GM19468 (cell line): ENCODE data around the gene MROH7.

Experiments used
- ATAC-seq: cut with Tn5 transposase; IDR thresholded peaks from one replicate; pipeline ENCODE4 v1.9.1; 2021; ENCODE audit warnings: mild to moderate bottlenecking, moderate library complexity, moderate number of reproducible peaks; ENCODE audit not compliant: unreplicated experiment; ENCODE audit errors: extremely low read depth

The MROH7 gene

GRCh38 chr1:54686155-54686554 lies 44.6 kb downstream of the MROH7 start:
- no peak for ATAC-seq

- ATAC-seq, result no peak
Observed at GRCh38 chr1:54694771-54695170, 53.2 kb downstream of the MROH7 start.

- no peak for ATAC-seq
Observed at GRCh38 chr1:54695221-54695620, 53.6 kb downstream of the MROH7 start.

DNA sequence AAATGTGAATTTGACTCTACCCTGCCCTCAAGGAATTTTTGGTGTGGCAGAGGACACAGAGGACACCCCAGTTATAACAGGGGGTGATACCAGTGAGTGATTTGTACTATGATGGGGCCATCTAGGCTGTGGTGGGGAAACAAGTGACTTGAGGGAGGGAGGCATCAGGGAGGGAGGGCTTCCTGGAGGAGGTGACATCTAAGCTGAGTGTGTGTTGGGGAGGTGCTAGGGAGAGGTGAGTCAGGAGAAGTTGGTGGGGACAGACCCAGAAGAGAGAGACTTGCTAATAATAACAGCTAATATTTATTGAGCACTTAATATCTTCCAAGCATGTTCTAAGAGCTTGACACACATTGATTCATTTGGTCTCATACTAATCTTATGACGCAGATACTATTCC lies 54.2 kb downstream of the MROH7 start:
- no peak for ATAC-seq

GRCh38 chr1:54696262-54696661 lies 54.7 kb downstream of the MROH7 start:
- ATAC-seq, result no peak

- no peak for ATAC-seq
Observed at GRCh38 chr1:54697896-54698295, 56.3 kb downstream of the MROH7 start.

GRCh38 chr1:54698346-54698745 lies 56.8 kb downstream of the MROH7 start:
- no peak for ATAC-seq

DNA sequence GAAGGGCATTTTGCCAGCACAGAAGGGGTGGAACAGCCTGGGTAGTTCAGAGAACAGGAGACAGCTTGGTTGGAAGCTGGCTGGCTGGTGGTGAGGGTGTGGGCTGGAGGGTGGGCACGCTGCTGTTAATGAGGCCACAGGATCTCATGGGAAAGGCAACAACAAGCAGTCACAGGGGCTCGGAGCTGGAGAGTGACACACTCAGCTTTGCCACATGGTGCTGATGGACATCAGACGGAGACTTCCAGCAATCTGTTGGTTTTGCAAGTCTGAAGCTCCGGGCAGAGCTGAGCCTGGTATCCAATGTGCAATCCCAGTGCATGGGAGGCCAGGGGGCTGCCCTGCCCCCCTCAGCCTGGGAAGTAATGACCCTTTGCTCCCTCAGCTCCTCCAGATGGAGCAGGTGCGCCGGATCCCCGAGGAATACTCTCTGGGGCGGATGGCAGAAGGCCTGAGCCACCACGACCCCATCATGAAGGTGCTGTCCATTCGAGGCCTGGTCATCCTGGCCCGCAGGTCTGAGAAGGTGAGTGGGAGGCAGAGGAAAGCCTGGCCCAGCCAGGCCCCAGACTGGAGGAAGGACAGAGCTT lies 58.4 kb downstream of the MROH7 start:
- no peak for ATAC-seq

DNA sequence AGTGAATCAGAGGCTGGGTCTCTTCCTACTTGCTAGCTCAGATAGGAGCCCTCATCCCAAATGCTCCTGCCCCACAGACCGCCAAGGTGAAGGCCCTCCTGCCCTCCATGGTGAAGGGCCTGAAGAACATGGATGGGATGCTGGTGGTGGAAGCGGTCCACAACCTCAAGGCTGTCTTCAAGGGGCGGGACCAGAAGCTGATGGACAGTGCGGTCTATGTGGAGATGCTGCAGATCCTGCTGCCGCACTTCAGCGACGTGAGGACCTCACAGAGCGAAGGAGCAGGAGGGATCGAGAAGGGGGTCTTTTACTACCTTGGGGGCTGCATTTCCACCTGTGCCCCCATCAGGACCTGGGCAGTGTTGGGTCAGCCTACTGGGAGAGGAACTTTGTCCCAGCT lies 59.5 kb downstream of the MROH7 start:
- no peak for ATAC-seq

DNA sequence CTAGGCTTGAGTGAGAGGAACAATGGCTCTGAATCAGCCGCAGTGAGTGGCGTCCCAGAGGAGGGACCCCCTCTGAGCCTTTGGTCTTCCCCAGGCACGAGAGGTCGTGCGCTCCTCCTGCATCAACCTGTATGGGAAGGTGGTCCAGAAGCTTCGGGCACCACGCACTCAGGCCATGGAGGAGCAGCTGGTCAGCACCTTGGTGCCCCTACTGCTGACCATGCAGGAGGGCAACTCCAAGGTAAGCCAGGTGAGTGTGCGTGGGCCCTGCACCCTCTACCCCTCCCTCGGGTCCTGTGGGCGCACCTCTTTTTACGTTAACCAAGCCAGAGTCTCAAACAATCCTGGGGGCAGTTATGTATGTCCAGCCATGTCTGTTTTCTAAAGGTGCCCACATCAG lies 60.4 kb downstream of the MROH7 start:
- no peak for ATAC-seq

GRCh38 chr1:54703471-54703870 lies 61.9 kb downstream of the MROH7 start:
- no peak for ATAC-seq

DNA sequence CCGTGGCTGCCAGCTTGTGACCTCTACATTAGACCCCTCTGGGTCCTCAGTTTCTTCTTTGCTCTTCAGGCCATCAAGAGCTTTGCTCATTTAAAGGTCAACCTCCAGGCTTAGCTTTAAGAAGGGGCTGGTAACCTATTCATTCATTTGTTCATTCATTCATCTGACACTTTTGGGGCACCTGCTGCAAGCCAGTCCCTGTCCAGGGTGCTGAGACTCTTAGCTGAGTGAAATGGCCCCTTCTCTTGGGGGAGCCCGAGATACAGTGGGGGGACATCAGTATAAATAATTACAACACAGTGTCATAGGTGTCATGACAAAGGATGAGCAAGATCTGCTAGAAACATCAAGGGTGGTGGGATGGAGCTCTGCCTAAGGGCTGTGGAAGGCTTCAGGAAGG lies 63.6 kb downstream of the MROH7 start:
- no peak for ATAC-seq

DNA sequence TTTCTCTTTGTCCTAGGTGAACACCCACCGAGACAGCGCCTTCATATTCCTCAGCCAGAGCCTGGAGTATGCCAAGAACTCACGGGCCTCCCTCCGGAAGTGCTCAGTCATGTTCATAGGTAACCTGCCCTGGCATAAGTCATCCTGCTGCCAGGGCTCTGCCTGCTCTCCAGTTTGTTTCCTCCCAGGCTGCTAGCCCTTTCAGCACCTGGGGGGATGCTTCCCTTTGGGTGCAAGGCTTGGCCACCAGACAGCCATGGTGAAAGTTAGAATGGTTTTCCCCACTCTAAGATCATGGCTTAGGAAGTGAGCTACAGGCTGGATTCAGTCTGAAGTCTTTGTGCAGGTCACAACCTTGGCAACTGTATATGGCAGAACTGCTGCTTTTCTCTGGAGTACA lies 64.8 kb downstream of the MROH7 start:
- no peak for ATAC-seq

DNA sequence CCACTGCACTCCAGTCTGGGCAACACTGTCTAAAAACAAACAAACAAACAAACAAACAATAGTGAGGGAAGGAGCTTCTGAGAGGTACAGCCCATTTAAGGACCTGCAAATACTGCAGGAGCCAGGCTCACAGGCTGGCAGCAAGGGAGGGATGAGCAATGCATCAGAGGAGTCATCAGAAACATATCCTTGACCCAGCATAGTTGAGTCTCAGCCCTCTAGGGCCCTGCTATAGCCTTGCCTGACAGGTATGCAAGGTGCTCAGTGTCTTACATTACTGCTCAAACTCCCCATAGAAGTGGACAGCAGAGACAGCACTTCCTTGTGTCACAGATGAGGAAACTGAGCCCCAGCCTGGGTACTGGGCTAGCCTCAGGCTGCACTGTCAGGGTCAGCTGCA lies 66.8 kb downstream of the MROH7 start:
- ATAC-seq, result no peak

GRCh38 chr1:54709547-54710292 lies 68.1 kb downstream of the MROH7 start:
- ATAC-seq, result no peak

DNA sequence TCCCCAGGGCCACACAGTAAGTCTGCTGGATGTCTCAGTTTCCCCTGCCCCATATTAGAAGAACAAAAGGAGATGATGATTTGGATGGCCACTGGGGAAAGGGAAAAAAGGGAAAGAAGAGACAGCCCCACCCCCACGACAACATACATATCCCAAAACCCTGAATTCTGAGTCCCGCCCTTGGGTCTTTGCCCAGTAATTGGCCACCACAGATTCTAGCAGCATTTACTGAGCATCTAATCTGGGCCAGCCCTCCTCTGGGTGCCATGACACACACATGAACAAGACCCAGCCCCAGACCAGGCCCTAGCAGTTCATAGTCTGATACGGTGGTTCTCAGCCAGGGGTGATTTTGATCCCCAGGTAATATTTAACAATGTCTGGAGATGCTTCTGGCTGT lies 68.8 kb downstream of the MROH7 start:
- ATAC-seq, result no peak

DNA sequence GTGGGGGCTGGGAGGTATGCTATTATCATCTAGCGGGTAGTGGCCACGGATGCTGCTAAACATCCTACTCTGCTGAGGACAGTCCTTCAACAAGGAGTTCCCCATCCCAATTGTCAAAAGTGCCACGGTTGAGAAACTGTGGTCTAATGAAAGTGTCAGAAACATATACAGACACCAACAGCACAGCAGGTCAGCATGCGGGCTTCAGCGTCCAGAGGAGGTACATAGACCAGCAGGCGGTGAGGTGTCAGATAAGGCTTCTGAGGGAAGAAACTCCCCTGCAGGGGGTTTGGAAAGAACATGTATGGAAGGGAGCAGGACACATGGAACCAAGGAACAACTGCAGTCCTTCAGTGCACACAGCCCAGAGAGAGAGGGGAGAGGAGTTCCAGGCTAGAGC lies 69.3 kb downstream of the MROH7 start:
- ATAC-seq, result no peak

GRCh38 chr1:54711536-54711935 lies 70.0 kb downstream of the MROH7 start:
- ATAC-seq, result no peak

GRCh38 chr1:54714881-54715492 lies 73.4 kb downstream of the MROH7 start:
- no peak for ATAC-seq

DNA sequence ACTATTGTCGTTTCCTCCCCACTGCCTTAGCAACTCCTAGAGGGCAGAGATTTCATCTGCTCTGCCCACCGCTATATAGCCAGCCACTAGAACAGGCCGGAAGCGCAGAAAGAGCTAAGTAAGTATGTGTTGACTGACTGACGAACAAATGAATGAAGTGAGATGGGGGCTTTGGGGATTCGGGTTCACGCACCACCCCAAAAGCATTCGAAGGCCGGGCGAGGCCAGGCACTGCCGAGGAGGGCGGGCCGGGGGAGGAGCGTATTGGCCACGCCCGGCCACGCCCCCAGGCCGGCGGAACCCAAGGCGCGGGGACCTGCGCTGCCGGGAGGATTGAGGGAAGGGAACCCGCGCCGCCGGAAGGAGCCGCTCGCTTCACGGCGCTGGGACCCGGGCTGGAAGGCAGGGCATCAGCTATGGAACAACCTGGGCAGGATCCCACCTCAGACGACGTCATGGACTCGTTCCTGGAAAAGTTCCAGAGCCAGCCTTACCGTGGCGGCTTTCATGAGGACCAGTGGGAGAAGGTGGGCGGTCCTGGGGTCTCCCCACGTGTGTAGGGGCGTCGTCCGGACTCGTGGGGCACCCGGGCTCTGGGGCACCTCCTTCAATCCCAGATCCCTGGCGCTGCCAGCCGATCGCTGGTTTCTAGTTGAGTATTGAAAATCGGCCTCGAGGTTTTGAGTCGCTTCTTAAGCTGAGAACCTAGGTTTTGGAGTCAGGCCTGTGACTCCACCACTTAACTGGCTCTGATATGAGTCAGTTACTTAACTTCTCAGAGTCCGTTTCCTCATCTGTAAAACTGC lies 74.1 kb downstream of the MROH7 start, which contains the start of gene TTC4:
TTC4 (plus strand) TSS at position 369 of the 806 bp plus-strand sequence; CDS start at position 417, 48 bp downstream.
- peak; percentile 69 for ATAC-seq
